Thyroid gland (tissue), 4 donors: ENCODE data around the gene ESYT2.

Source experiments
- POLR2A ChIP-seq, 2 donors: fragments of 450-650 bp; IDR thresholded peaks; one replicate each; pipeline ENCODE4 v1.6.1; 2017; ENCODE audit warnings: antibody characterized with exemption in 2 of 2, mild to moderate bottlenecking in 2 of 2, moderate library complexity in 1 of 2
- TF ChIP-seq, protein P1 (sequence below), 6 experiments: fragments of 200-600 bp in 3 of 6; fragments of 450-650 bp in 3 of 6; sonication (generic) in 3 of 6; IDR thresholded peaks; one replicate each; pipeline ENCODE4 v1.5.1; 2016 to 2019; ENCODE audit warnings: antibody characterized with exemption in 6 of 6, mild to moderate bottlenecking in 2 of 6, inconsistent platforms in 1 of 6, moderate library complexity in 1 of 6

DNA sequence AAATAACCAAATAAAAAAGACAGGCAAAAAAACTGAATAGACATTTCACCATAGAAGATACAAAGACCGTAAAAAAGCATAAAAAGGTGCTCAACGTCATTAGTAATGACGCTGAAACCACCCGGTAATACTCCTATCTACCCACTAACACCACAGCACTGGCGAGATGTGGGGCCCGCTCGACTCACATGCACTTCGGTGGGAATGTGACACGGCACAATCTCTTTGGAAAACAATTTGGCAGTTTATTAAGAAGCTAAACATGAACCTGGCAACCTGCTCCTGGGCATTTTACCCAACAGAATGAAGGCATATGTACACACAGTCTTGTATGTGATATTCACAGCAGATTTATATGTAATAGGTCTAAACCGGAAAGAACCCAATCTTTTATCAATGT is 81.9 kb downstream of the ESYT2 start:
- TF ChIP-seq, protein P1, sequence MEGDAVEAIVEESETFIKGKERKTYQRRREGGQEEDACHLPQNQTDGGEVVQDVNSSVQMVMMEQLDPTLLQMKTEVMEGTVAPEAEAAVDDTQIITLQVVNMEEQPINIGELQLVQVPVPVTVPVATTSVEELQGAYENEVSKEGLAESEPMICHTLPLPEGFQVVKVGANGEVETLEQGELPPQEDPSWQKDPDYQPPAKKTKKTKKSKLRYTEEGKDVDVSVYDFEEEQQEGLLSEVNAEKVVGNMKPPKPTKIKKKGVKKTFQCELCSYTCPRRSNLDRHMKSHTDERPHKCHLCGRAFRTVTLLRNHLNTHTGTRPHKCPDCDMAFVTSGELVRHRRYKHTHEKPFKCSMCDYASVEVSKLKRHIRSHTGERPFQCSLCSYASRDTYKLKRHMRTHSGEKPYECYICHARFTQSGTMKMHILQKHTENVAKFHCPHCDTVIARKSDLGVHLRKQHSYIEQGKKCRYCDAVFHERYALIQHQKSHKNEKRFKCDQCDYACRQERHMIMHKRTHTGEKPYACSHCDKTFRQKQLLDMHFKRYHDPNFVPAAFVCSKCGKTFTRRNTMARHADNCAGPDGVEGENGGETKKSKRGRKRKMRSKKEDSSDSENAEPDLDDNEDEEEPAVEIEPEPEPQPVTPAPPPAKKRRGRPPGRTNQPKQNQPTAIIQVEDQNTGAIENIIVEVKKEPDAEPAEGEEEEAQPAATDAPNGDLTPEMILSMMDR (IDR thresholded peaks at IDR 0.05) = no peak
- TF ChIP-seq POLR2A (IDR thresholded peaks at IDR 0.05) = no peak
